HL-60 (cell line): ENCODE data around the gene DPH3.

Experiments used
- DNase-seq, 2 experiments: peaks; one replicate each; pipeline ENCODE4 v3.0.0-alpha.2; 2010 to 2020; ENCODE audit warnings: low read depth in 1 of 2, low spot score in 1 of 2
- H3K27ac ChIP-seq: fragments of 250-450 bp; sonication (Bioruptor Pico); replicated peaks from 2 replicates; pipeline ENCODE4 v1.5.1; 2020; ENCODE audit warnings: mild to moderate bottlenecking, moderate library complexity
- H3K27me3 ChIP-seq: fragments of 250-450 bp; sonication (Bioruptor Pico); 2 replicates; pipeline ENCODE4 v1.5.1; 2021; ENCODE audit warnings: mild to moderate bottlenecking, moderate library complexity; ENCODE audit not compliant: insufficient read depth, poor library complexity, severe bottlenecking
- H3K4me3 ChIP-seq: replicated peaks from 2 replicates; pipeline ENCODE4 v1.5.1; 2011; ENCODE audit warnings: mild to moderate bottlenecking, control low read depth, low read length; ENCODE audit not compliant: insufficient read depth
- CTCF ChIP-seq: IDR thresholded peaks from one replicate; pipeline ENCODE4 v1.5.1; 2011; ENCODE audit warnings: low read length, control low read depth, inconsistent platforms; ENCODE audit not compliant: insufficient read depth
- GABPA ChIP-seq: IDR thresholded peaks from 2 replicates; pipeline ENCODE4 v1.6.1; 2012; ENCODE audit warnings: low read depth
- POLR2AphosphoS5 ChIP-seq: IDR thresholded peaks from 2 replicates; pipeline ENCODE4 v1.6.1; 2012; ENCODE audit warnings: low read depth
- SPI1 ChIP-seq: IDR thresholded peaks from 2 replicates; pipeline ENCODE4 v1.6.1; 2012; ENCODE audit warnings: low read depth, mild to moderate bottlenecking, borderline replicate concordance
- TF ChIP-seq, protein P1 (sequence below): IDR thresholded peaks from 2 replicates; pipeline ENCODE4 v1.6.1; 2012; ENCODE audit warnings: low read depth; ENCODE audit not compliant: insufficient replicate concordance

DPH3 gene

GRCh38 chr3:16290827-16291196, 26.1 kb upstream of the DPH3 start:
- H3K27me3 ChIP-seq: no peaks in the 10 kb centered on the region
- H3K4me3 ChIP-seq: no peak overlapping the region
- DNase-seq: peak in 1 of 2 experiments; percentile 35
- TF ChIP-seq CTCF (no peak), GABPA (peak; percentile 56; the same call in 1 of the 2 replicates), SPI1 (peak; percentile 21; the same call in 1 of the 2 replicates), POLR2AphosphoS5 (no peak)
- TF ChIP-seq, protein P1, sequence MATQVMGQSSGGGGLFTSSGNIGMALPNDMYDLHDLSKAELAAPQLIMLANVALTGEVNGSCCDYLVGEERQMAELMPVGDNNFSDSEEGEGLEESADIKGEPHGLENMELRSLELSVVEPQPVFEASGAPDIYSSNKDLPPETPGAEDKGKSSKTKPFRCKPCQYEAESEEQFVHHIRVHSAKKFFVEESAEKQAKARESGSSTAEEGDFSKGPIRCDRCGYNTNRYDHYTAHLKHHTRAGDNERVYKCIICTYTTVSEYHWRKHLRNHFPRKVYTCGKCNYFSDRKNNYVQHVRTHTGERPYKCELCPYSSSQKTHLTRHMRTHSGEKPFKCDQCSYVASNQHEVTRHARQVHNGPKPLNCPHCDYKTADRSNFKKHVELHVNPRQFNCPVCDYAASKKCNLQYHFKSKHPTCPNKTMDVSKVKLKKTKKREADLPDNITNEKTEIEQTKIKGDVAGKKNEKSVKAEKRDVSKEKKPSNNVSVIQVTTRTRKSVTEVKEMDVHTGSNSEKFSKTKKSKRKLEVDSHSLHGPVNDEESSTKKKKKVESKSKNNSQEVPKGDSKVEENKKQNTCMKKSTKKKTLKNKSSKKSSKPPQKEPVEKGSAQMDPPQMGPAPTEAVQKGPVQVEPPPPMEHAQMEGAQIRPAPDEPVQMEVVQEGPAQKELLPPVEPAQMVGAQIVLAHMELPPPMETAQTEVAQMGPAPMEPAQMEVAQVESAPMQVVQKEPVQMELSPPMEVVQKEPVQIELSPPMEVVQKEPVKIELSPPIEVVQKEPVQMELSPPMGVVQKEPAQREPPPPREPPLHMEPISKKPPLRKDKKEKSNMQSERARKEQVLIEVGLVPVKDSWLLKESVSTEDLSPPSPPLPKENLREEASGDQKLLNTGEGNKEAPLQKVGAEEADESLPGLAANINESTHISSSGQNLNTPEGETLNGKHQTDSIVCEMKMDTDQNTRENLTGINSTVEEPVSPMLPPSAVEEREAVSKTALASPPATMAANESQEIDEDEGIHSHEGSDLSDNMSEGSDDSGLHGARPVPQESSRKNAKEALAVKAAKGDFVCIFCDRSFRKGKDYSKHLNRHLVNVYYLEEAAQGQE: no peak
- H3K27ac ChIP-seq: peak overlapping the region; percentile 71

DNA sequence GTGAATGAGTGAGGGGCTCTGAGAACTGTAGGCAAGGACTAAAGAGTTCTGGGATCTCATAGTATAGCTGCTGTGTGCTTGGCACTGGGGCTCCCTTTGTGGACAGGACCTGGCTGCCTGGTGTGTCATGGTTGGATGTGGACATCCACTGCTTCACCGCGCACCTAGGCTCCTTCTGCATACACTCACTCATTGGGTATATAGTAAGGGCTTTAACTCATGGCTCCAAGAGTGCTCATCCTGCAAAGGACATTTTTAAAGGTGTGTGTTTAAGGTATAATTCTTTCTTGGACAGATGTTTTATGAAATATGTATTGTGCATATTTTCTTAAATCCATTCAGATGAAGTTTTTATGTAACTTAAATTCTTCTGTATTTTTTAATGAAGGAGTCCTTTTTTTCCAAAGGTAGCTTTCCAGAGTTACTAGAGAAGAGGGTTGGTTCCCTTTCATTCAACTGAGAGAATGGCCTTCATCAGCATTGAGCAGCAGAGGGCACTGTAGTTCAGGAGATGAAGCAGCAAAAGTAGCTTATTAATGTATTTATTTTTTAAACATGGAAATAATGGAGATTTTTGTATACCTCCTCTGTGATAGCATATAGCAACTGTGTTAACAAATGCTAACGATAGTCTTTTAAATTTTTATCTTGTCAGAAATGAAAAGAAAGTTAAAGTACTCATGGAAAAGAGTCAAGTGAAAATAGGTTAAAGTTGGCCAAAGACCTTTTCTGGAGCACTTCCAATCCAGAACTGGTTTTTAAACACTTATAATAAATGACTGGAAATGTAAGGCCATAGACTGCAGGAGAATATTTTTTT, 25.5 kb upstream of the DPH3 start:
- DNase-seq: peak in 1 of 2 experiments; percentile 56
- Histone ChIP-seq H3K27me3 (no peaks in the 10 kb centered on the region), H3K4me3 (no peak overlapping the region), H3K27ac (peak overlapping the region; percentile 71)
- TF ChIP-seq SPI1 (no peak), CTCF (peak; percentile 29), POLR2AphosphoS5 (no peak)
- TF ChIP-seq, protein P1: no peak

DNA sequence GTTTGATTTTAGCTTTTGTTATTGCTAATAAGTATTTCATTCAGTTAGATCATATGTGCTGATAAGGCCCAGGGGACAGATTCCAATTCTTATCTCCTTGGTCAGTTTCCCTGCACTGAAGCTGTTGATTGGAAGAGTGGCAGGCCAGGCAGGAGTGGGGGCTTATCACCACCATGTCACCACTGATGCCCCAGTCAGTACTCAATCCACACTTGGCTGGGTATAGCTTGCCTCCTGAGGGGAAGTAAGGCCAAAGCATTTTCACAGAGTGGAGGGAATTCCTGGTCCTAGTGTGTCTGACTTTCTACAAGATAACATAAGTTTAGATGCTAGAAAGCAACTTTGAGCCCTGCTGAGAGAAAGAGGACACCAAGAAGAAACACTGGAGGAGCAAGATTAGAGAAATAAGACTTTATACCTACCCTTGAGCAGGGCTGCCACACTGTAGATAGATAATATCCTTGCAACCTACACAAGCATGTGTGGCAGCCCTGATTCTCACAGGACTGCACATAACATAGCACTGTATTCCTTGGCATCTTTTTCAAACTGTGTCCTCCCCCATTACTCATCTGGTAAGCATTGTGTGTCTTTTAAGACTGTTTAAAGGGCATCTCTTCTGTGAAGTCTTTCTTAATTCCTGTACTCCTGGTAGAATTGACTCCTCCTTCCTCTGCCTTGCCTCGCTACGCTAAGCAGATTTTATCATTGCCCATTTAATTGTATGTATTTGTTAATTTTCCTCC, 24.6 kb upstream of the DPH3 start:
- H3K4me3 ChIP-seq: no peak overlapping the region
- TF ChIP-seq POLR2AphosphoS5 (no peak), GABPA (no peak), CTCF (no peak), SPI1 (no peak)
- TF ChIP-seq, protein P1: no peak
- no peaks in the 10 kb centered on the region for H3K27me3 ChIP-seq
- no peak for DNase-seq
- H3K27ac ChIP-seq: no peak overlapping the region
